Measurements from ENCODE around the gene CDKN3. TPM values are rescaled to one million over a fixed set of nuclear protein-coding genes. Genes with fewer than 3 reads are reported as not detected.

CDKN3 gene
- polyA plus RNA-seq, 3 donors = 0.45 to 1.8 (median 0.65) TPM

DNA sequence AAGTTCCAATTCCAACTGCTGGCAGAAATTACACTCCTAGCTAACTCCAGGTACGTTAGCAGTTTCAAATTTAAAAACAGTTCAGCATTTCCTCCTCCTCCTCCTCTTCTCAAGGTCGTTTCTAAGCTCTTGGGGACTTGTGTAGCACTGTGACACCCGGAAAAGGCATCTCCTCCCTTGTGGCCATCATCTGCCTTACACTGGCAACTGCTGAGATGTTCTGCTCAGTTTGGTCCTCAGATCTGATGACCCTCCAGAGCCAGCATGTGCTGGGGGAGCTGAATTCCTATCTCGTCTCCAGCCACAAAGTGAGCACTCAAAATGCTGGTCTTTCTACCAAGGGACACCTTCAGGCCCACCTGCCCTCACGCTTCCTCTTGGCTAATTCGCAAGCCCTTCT, 43.5 kb upstream of the CDKN3 start:
- intact Hi-C loops (cut with micrococcal nuclease) = no loop called here
- Histone ChIP-seq H3K4me3 (replicated peaks in 1 of 3; ENCODE audit: low read depth in 2 of 3, low read length in 3 of 3) (no peak overlapping the region), H3K27ac (ENCODE audit: low read depth in 1 of 2, low read length in 2 of 2) (peak overlapping the region in 1 of 2 donors; percentile 36), H3K4me1 (ENCODE audit: control insufficient read depth in 1 of 2, insufficient read depth in 2 of 2, low read length in 2 of 2) (peaks cover 14 to 15% of the 10 kb centered on the region in 2 donors), H3K4me2 (replicated peaks; ENCODE audit: extremely low read depth, low read length, poor library complexity, severe bottlenecking) (peak overlapping the region; percentile 25), H2AFZ (ENCODE audit: insufficient read depth, low read depth, low read length, poor library complexity, severe bottlenecking) (peak overlapping the region; percentile 4), H3K9ac (ENCODE audit: insufficient read depth, low read length, poor library complexity, severe bottlenecking) (no peak overlapping the region), H3K36me3 (replicated peaks in 1 of 2; ENCODE audit: control insufficient read depth in 1 of 2, insufficient read depth in 2 of 2, low read length in 2 of 2) (no peaks in the 10 kb centered on the region), H3K79me2 (ENCODE audit: insufficient read depth, low read length) (no peaks in the 10 kb centered on the region), H4K20me1 (ENCODE audit: insufficient read depth, low read length) (no peaks in the 10 kb centered on the region), H3K27me3 (ENCODE audit: control insufficient read depth in 2 of 2, insufficient read depth in 2 of 2, low read length in 2 of 2) (peaks cover 0 to 6% of the 10 kb centered on the region in 2 donors), H3K9me3 (replicated peaks in 1 of 2; ENCODE audit: control insufficient read depth in 1 of 2, insufficient read depth in 1 of 2, low read length in 2 of 2) (no peaks in the 10 kb centered on the region)
- H3K4me3 Mint-ChIP-seq = peak overlapping the region in 1 of 2 donors; percentile 52
- 81% methylated on average over 5 of the region's 6 CpGs for WGBS (ENCODE audit: insufficient coverage)
- DNase-seq = no peak
- H3K36me3 Mint-ChIP-seq = no peaks in the 10 kb centered on the region
- TF ChIP-seq, protein P1, sequence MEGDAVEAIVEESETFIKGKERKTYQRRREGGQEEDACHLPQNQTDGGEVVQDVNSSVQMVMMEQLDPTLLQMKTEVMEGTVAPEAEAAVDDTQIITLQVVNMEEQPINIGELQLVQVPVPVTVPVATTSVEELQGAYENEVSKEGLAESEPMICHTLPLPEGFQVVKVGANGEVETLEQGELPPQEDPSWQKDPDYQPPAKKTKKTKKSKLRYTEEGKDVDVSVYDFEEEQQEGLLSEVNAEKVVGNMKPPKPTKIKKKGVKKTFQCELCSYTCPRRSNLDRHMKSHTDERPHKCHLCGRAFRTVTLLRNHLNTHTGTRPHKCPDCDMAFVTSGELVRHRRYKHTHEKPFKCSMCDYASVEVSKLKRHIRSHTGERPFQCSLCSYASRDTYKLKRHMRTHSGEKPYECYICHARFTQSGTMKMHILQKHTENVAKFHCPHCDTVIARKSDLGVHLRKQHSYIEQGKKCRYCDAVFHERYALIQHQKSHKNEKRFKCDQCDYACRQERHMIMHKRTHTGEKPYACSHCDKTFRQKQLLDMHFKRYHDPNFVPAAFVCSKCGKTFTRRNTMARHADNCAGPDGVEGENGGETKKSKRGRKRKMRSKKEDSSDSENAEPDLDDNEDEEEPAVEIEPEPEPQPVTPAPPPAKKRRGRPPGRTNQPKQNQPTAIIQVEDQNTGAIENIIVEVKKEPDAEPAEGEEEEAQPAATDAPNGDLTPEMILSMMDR (IDR thresholded peaks at IDR 0.05) = no peak
- H3K9me3 Mint-ChIP-seq = peaks cover 0 to 1% (median 0%) of the 10 kb centered on the region in 7 donors
- H3K4me1 Mint-ChIP-seq = peaks cover 23% of the 10 kb centered on the region
- H3K27me3 Mint-ChIP-seq (ENCODE audit: low read depth in 3 of 3) = peaks cover 1 to 12% (median 6%) of the 10 kb centered on the region in 3 donors
- peak overlapping the region in 2 of 7 donors; percentile 5 to 52 for H3K27ac Mint-ChIP-seq

DNA sequence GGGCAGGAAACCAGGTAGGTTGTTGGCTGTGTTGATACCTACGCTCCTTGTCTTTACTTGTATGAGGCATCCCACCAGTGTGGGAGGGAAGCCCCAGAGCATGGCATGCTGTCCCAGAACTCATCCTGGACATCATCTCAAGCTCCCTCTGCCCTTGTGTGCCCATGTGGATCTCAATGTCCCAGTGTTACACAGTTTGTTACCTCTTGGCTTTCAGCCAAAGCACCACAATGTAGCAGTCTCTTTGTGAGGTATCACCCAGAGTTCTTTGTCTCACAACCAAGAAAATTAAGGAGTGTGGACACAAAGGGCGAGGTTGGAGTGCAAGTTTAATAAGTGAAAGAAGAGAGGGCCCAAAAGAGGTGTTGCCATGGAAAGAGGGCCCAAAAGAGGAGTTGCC, 43.1 kb upstream of the CDKN3 start:
- H3K36me3 ChIP-seq (replicated peaks in 1 of 2; ENCODE audit: control insufficient read depth in 1 of 2, insufficient read depth in 2 of 2, low read length in 2 of 2) = no peaks in the 10 kb centered on the region
- H3K9ac ChIP-seq (ENCODE audit: insufficient read depth, low read length, poor library complexity, severe bottlenecking) = no peak overlapping the region
- TF ChIP-seq, protein P1 (IDR thresholded peaks at IDR 0.05) = no peak
- peaks cover 0 to 6% of the 10 kb centered on the region in 2 donors for H3K27me3 ChIP-seq (ENCODE audit: control insufficient read depth in 2 of 2, insufficient read depth in 2 of 2, low read length in 2 of 2)
- no CpG with 5 or more reads among the region's 2 CpGs for WGBS (ENCODE audit: insufficient coverage)
- no peaks in the 10 kb centered on the region for H3K36me3 Mint-ChIP-seq
- DNase-seq = no peak
- peak overlapping the region in 1 of 2 donors; percentile 52 for H3K4me3 Mint-ChIP-seq
- H3K4me3 ChIP-seq (replicated peaks in 1 of 3; ENCODE audit: low read depth in 2 of 3, low read length in 3 of 3) = peak overlapping the region in 1 of 3 experiments; percentile 5
- H3K27ac Mint-ChIP-seq = peak overlapping the region in 2 of 7 donors; percentile 40 to 52
- peak overlapping the region; percentile 25 for H3K4me2 ChIP-seq (replicated peaks; ENCODE audit: extremely low read depth, low read length, poor library complexity, severe bottlenecking)
- H3K27ac ChIP-seq (ENCODE audit: low read depth in 1 of 2, low read length in 2 of 2) = peak overlapping the region in 1 of 2 donors; percentile 36
- no peaks in the 10 kb centered on the region for H4K20me1 ChIP-seq (ENCODE audit: insufficient read depth, low read length)
- intact Hi-C loops (cut with micrococcal nuclease) = no loop called here
- peak overlapping the region; percentile 39 for H2AFZ ChIP-seq (ENCODE audit: insufficient read depth, low read depth, low read length, poor library complexity, severe bottlenecking)
- H3K27me3 Mint-ChIP-seq (ENCODE audit: low read depth in 3 of 3) = peaks cover 1 to 9% (median 6%) of the 10 kb centered on the region in 3 donors
- H3K79me2 ChIP-seq (ENCODE audit: insufficient read depth, low read length) = no peaks in the 10 kb centered on the region
- H3K4me1 ChIP-seq (ENCODE audit: control insufficient read depth in 1 of 2, insufficient read depth in 2 of 2, low read length in 2 of 2) = peaks cover 14 to 15% of the 10 kb centered on the region in 2 donors
- peaks cover 23% of the 10 kb centered on the region for H3K4me1 Mint-ChIP-seq
- H3K9me3 Mint-ChIP-seq = peaks cover 0 to 1% (median 0%) of the 10 kb centered on the region in 7 donors
- H3K9me3 ChIP-seq (replicated peaks in 1 of 2; ENCODE audit: control insufficient read depth in 1 of 2, insufficient read depth in 1 of 2, low read length in 2 of 2) = no peaks in the 10 kb centered on the region
